Measurements from ENCODE around the gene C1GALT1. TPM values are rescaled to one million over a fixed set of nuclear protein-coding genes. Genes with fewer than 3 reads are reported as not detected.
A peak's percentile ranks its signal among the peaks of the same experiment; 100 is the strongest.
"Not testable (repeated sequence)": the region's sequence is repeated elsewhere in the genome, so short reads cannot be mapped to it uniquely, and the experiment has no call there.

The C1GALT1 gene
- total RNA-seq, 2 experiments from 2014 or later = 48.8 to 51.4 TPM

- H3K27ac Mint-ChIP-seq; DNase-seq; ATAC-seq (ENCODE audit: low read depth); H3K27me3 Mint-ChIP-seq; H3K4me3 Mint-ChIP-seq: not testable (repeated sequence)
- Mint-ChIP-seq H3K4me1 (peaks cover 30% of the 10 kb centered on the region), H3K36me3 (peaks cover 25% of the 10 kb centered on the region), H3K9me3 (peaks cover 12% of the 10 kb centered on the region)
- POLR2A ChIA-PET = interaction anchor here (0.9 kb wide), 1 partner anchor 28 kb away, joined by 3 read pairs; the partner anchor contains the start of gene C1GALT1
These were observed 28.0 kb upstream of the C1GALT1 start for GRCh38 chr7:7154355-7154754.

DNA sequence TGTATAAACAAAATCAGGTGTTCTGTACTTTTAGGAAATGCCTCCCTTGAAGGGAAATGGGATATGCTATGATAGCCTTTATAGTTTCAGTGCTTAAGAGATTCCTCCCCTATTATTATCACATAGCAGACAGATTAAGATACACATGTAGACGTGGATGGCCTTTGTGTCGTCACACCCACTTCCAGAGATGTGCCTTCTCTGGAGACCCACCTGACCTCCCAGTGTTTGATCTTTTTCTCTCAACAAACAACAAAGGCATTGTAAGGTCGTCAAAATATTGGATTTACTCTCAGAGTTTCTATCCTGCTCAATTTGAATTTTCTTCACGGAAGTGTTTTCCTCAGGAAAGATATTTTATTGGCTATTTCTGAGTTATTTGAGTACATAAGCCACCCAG, 25.7 kb upstream of the C1GALT1 start:
- H3K4me1 Mint-ChIP-seq = peaks cover 44% of the 10 kb centered on the region
- no peak for DNase-seq
- POLR2A ChIA-PET = interaction anchor here (1.3 to 3.6 kb wide), 2 partner anchors 25 to 266 kb away, joined by 3 to 38 read pairs; partner anchors contain the start of gene C1GALT1

GRCh38 chr7:7157177-7157886, 25.0 kb upstream of the C1GALT1 start:
- POLR2A ChIA-PET = interaction anchor here (0.9 to 3.6 kb wide), 4 partner anchors 19 to 265 kb away, joined by 3 to 38 read pairs (median 3); partner anchors contain the start of gene C1GALT1
- Mint-ChIP-seq H3K27me3 (no peaks in the 10 kb centered on the region), H3K9me3 (peaks cover 19% of the 10 kb centered on the region), H3K4me1 (peaks cover 42% of the 10 kb centered on the region), H3K4me3 (peak overlapping the region; percentile 84), H3K27ac (peak overlapping the region; percentile 88), H3K36me3 (peaks cover 41% of the 10 kb centered on the region)
- ATAC-seq (ENCODE audit: low read depth) (peak; percentile 97), DNase-seq (peak; percentile 54)

More for the DNA sequence above, 25.7 kb upstream of the C1GALT1 start:
- ATAC-seq (ENCODE audit: low read depth) = no peak
- H3K36me3 Mint-ChIP-seq = peaks cover 40% of the 10 kb centered on the region
- H3K4me3 Mint-ChIP-seq = peak overlapping the region; percentile 84
- no peaks in the 10 kb centered on the region for H3K27me3 Mint-ChIP-seq
- peak overlapping the region; percentile 88 for H3K27ac Mint-ChIP-seq
- H3K9me3 Mint-ChIP-seq = peaks cover 18% of the 10 kb centered on the region

DNA sequence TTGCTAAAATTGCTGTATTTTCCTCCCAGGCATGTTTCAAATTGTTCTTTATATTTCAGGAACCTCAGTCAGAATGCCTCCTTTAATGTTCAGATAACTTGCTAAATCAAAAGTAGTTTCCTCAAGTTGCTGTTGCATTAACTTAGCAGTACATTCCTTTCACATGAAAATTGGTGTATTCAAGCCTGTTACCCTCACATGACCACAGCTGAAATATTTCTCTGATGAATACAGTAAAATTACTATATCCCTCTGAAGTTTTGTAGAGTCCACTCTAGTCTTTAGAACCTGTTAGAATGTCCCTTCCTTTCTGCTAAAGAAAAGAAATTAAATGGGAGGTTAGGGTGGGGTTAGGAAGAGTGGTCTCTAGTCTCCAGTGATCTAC, 24.5 kb upstream of the C1GALT1 start:
- peak overlapping the region; percentile 84 for H3K4me3 Mint-ChIP-seq
- peaks cover 42% of the 10 kb centered on the region for H3K4me1 Mint-ChIP-seq
- POLR2A ChIA-PET = interaction anchor here (0.9 to 3.6 kb wide), 4 partner anchors 19 to 265 kb away, joined by 3 to 38 read pairs (median 3); partner anchors contain the start of gene C1GALT1
- DNase-seq (no peak), ATAC-seq (ENCODE audit: low read depth) (no peak)
- H3K9me3 Mint-ChIP-seq = peaks cover 17% of the 10 kb centered on the region
- H3K36me3 Mint-ChIP-seq = peaks cover 41% of the 10 kb centered on the region
- no peaks in the 10 kb centered on the region for H3K27me3 Mint-ChIP-seq
- H3K27ac Mint-ChIP-seq = peak overlapping the region; percentile 88

DNA sequence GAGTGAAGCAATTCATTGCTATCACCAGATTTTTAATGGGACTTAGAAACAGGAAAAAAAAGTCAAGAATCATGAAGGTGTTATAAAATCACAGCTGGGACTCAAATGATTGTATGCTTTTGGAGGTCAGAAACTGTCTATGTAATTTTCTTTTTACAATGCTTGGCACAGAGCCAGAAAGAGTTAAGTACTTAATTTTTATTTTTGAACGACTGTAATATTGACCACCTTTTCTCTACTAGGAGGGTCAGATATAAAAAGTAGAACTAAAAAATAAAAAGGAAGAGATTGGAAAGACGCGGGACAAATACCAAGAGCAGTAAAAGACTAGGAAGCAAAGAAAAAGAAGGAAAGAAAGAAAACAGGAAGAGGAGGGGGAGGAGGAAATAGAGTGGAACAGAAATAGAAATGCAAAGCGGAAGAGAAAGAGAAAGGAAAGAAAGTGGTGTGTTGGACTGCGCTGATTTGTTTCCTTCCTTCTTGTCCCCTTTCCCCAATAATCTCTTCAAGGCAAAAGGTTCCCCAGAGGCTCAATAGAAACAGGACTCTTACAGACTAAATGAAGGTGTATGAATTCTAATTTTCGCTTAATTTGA, 23.2 kb upstream of the C1GALT1 start:
- H3K9me3 Mint-ChIP-seq = peaks cover 12% of the 10 kb centered on the region

GRCh38 chr7:7164591-7164990, 17.8 kb upstream of the C1GALT1 start:
- Mint-ChIP-seq H3K27me3 (no peaks in the 10 kb centered on the region), H3K36me3 (peaks cover 44% of the 10 kb centered on the region), H3K4me1 (peaks cover 21% of the 10 kb centered on the region), H3K27ac (no peak overlapping the region), H3K4me3 (no peak overlapping the region), H3K9me3 (peaks cover 9% of the 10 kb centered on the region)
- DNase-seq (no peak), ATAC-seq (ENCODE audit: low read depth) (no peak)
- POLR2A ChIA-PET = interaction anchor here (0.8 to 1.1 kb wide), 2 partner anchors 17 to 804 kb away, joined by 3 read pairs; partner anchors contain the start of gene GLCCI1

More for the DNA sequence above, 23.2 kb upstream of the C1GALT1 start:
- POLR2A ChIA-PET = interaction anchor here (3.6 kb wide), 1 partner anchor 23 kb away, joined by 38 read pairs; the partner anchor contains the start of gene C1GALT1
- Mint-ChIP-seq H3K4me1 (peaks cover 42% of the 10 kb centered on the region), H3K36me3 (peaks cover 42% of the 10 kb centered on the region), H3K27ac (peak overlapping the region; percentile 88), H3K27me3 (no peaks in the 10 kb centered on the region), H3K4me3 (peak overlapping the region; percentile 87)
- no peak for DNase-seq
- no peak for ATAC-seq (ENCODE audit: low read depth)

- no peak for ATAC-seq (ENCODE audit: low read depth)
- H3K4me3 Mint-ChIP-seq = no peak overlapping the region
- POLR2A ChIA-PET = interaction anchor here (1.1 kb wide), 1 partner anchor 16 kb away, joined by 3 read pairs; no protein-coding TSS in a partner anchor
- peaks cover 7% of the 10 kb centered on the region for H3K9me3 Mint-ChIP-seq
- DNase-seq = no peak
- peaks cover 15% of the 10 kb centered on the region for H3K4me1 Mint-ChIP-seq
- no peak overlapping the region for H3K27ac Mint-ChIP-seq
- H3K36me3 Mint-ChIP-seq = peaks cover 44% of the 10 kb centered on the region
- no peaks in the 10 kb centered on the region for H3K27me3 Mint-ChIP-seq
These were observed 17.0 kb upstream of the C1GALT1 start for GRCh38 chr7:7165372-7165771.

GRCh38 chr7:7166318-7166717, 16.0 kb upstream of the C1GALT1 start:
- no peak for ATAC-seq (ENCODE audit: low read depth)
- POLR2A ChIA-PET = no interaction called here
- peaks cover 42% of the 10 kb centered on the region for H3K36me3 Mint-ChIP-seq

DNA sequence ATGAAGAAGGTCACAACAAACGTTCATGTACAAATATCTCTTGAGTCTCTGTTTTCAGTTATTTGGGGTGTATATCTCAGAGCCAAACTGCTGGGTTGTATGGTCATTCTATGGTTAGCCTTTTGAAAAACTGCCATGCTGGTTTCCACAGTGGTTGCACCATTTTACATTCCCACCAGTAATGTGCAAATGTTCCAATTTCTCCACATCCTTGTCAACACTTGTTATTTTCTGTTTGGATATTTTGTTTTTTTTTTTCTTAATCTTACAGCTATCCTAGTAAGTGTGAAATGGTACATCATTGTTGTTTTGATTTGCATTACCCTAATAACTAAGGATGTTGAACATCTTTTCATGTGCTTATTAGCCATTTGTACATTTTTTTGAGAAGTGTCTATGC, 13.0 kb upstream of the C1GALT1 start:
- Mint-ChIP-seq H3K9me3 (peaks cover 13% of the 10 kb centered on the region), H3K4me1 (peaks cover 9% of the 10 kb centered on the region), H3K27ac (no peak overlapping the region), H3K27me3 (no peaks in the 10 kb centered on the region), H3K36me3 (peaks cover 39% of the 10 kb centered on the region), H3K4me3 (no peak overlapping the region)
- ATAC-seq (ENCODE audit: low read depth) (no peak), DNase-seq (no peak)
- POLR2A ChIA-PET = no interaction called here

More at GRCh38 chr7:7166318-7166717, 16.0 kb upstream of the C1GALT1 start:
- no peak for DNase-seq
- Mint-ChIP-seq H3K4me3 (no peak overlapping the region), H3K27ac (no peak overlapping the region), H3K27me3 (no peaks in the 10 kb centered on the region), H3K4me1 (peaks cover 10% of the 10 kb centered on the region), H3K9me3 (peaks cover 10% of the 10 kb centered on the region)

DNA sequence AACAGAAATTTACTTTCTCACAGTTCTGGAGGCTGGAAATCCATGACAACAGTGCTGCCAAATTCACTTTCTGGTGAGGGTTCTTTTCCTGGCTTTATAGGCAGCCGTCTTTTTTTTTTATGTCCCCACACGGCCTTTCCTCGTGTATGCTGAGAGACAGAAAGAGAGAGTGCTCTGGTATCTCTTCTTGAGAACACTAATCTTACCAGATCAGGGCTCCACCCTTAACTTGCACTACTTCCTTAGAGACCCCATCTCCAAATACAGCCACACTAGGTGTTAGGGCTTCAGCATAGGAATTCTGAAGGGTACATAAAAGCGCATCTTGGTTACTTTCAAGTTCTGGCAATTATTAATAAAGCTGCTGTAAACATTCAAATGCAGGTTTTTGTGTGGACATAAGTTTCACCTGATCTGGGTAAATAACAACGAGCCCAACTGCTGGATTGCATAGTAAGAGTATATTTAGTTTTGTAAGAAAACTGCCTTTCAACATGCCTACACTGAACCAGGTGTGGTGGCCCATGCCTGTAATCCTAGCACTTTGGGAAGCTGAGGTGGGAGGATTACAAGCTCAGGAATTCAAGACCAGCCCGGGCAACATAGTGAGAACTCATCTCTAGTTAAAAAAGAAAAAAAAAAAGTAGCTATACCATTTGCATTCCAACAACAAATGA, 8.2 kb upstream of the C1GALT1 start:
- DNase-seq = no peak
- POLR2A ChIA-PET = interaction anchor here (0.6 kb wide), 1 partner anchor 116 kb away, joined by 7 read pairs; no protein-coding TSS in a partner anchor
- Mint-ChIP-seq H3K27me3 (no peaks in the 10 kb centered on the region), H3K4me1 (peaks cover 4% of the 10 kb centered on the region), H3K36me3 (peaks cover 39% of the 10 kb centered on the region), H3K9me3 (peaks cover 11% of the 10 kb centered on the region), H3K4me3 (no peak overlapping the region), H3K27ac (no peak overlapping the region)
- ATAC-seq (ENCODE audit: low read depth) = no peak

- H3K27ac Mint-ChIP-seq = no peak overlapping the region
- H3K4me1 Mint-ChIP-seq = peaks cover 3% of the 10 kb centered on the region
- DNase-seq = no peak
- H3K27me3 Mint-ChIP-seq = no peaks in the 10 kb centered on the region
- peaks cover 9% of the 10 kb centered on the region for H3K9me3 Mint-ChIP-seq
- H3K4me3 Mint-ChIP-seq = no peak overlapping the region
- POLR2A ChIA-PET = interaction anchor here (0.6 kb wide), 1 partner anchor 24 kb away, joined by 3 read pairs; no protein-coding TSS in a partner anchor
- no peak for ATAC-seq (ENCODE audit: low read depth)
- peaks cover 33% of the 10 kb centered on the region for H3K36me3 Mint-ChIP-seq
These were observed 7.2 kb upstream of the C1GALT1 start for GRCh38 chr7:7175075-7175695.

DNA sequence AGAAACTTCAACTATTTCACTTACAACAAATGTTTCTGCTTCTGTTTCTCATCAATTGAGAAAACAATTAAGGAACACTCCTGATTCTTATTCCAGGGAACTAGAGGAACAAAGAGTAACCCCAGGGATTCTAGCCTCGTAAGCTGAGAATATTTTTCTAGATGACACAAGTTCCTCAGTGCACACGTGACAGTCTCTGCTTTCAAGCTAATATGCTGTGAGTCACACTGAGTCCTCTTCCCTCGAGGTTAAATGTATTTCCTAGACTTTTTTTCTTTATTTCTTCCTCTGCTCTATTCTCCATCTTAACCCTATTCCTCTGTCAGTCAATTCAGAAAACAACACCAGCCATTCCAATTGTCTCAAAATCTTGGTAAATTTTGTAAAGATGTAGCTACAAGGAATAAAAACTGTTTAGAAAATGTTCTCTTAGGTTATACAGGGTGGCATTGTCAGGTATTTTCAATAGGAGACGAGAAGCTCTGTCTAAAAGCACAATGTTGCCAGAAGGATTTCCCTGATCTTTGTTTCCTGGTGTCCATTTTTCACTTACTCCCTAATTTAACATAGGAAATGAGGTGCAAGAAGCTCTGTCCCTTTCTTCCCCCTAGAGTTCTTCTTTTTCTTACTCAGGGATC, 5.8 kb upstream of the C1GALT1 start:
- Mint-ChIP-seq H3K4me1 (peaks cover 6% of the 10 kb centered on the region), H3K27me3 (no peaks in the 10 kb centered on the region), H3K9me3 (peaks cover 4% of the 10 kb centered on the region), H3K4me3 (no peak overlapping the region), H3K27ac (no peak overlapping the region), H3K36me3 (peaks cover 31% of the 10 kb centered on the region)
- POLR2A ChIA-PET = interaction anchor here (1.2 kb wide), 1 partner anchor 19 kb away, joined by 3 read pairs; no protein-coding TSS in a partner anchor
- DNase-seq (no peak), ATAC-seq (ENCODE audit: low read depth) (no peak)
